SK-N-SH (cell line): ENCODE data around the gene C7. TPM values are rescaled to one million over a fixed set of nuclear protein-coding genes. Genes with fewer than 3 reads are reported as not detected.

ENCODE experiments used
- CTCF ChIA-PET: fragments of 300-600, 350-600 bp; formaldehyde crosslinking; extraction: SDS; loops from one replicate; lab custom pipeline; 2021; lab: Yijun Ruan, JAX
- POLR2A ChIA-PET: fragments of 350-600 bp; sonication (Branson Sonifier 250); formaldehyde crosslinking; extraction: SDS; loops from one replicate; lab custom pipeline; 2020; ENCODE audit warnings: antibody characterized with exemption, inconsistent platforms; lab: Yijun Ruan, JAX
- DNase-seq: peaks from one replicate; pipeline ENCODE4 v3.0.0; 2012
- H2AFZ ChIP-seq: fragments of 200-600 bp; sonication (generic); 2 replicates; pipeline ENCODE4 v1.8.1; 2016; ENCODE audit warnings: antibody characterized with exemption, mild to moderate bottlenecking, low read depth
- H3F3A ChIP-seq: fragments of 200-600 bp; sonication (generic); replicated peaks from 2 replicates; pipeline ENCODE3; 2016; ENCODE audit warnings: antibody characterized with exemption, mild to moderate bottlenecking; ENCODE audit not compliant: insufficient read depth
- H3K27ac ChIP-seq, 2 experiments: fragments of 200-500 bp in 1 of 2; fragments of 200-600 bp in 1 of 2; sonication (Bioruptor generic) in 1 of 2; sonication (generic), shearing (Covaris generic) in 1 of 2; 2 replicates each; pipeline versions ENCODE4 v1.5.1 to v1.6.1; 2014 to 2016; ENCODE audit warnings: low read depth in 2 of 2, inconsistent platforms in 1 of 2, low read length in 1 of 2, mild to moderate bottlenecking in 1 of 2, mixed read lengths in 1 of 2
- H3K27me3 ChIP-seq: fragments of 200-600 bp; sonication (generic), shearing (Covaris generic); 2 replicates; pipeline ENCODE4 v1.6.1; 2016; ENCODE audit warnings: mixed run types; ENCODE audit not compliant: insufficient read depth
- H3K36me3 ChIP-seq, 2 experiments: fragments of 200-500 bp in 1 of 2; fragments of 200-600 bp in 1 of 2; sonication (Bioruptor generic) in 1 of 2; sonication (generic) in 1 of 2; replicated peaks in 1 of 2; 2 replicates each; pipeline versions ENCODE3 to v1.5.1; 2014 to 2016; ENCODE audit warnings: low read length in 1 of 2, mild to moderate bottlenecking in 1 of 2; ENCODE audit not compliant: insufficient read depth in 2 of 2, control insufficient read depth in 1 of 2
- H3K4me1 ChIP-seq, 2 experiments: fragments of 200-500 bp in 1 of 2; fragments of 200-600 bp in 1 of 2; sonication (Bioruptor generic) in 1 of 2; sonication (generic), shearing (Covaris generic) in 1 of 2; 2 replicates each; pipeline versions ENCODE4 v1.5.1 to v1.6.1; 2014 to 2016; ENCODE audit warnings: low read depth in 1 of 2, low read length in 1 of 2, mixed run types in 1 of 2; ENCODE audit not compliant: insufficient read depth in 2 of 2, control insufficient read depth in 1 of 2
- H3K4me2 ChIP-seq: fragments of 200-600 bp; sonication (generic), shearing (Covaris generic); 2 replicates; pipeline ENCODE4 v1.6.1; 2017; ENCODE audit warnings: mixed run types
- H3K4me3 ChIP-seq, 2 experiments: fragments of 200-500 bp in 1 of 2; fragments of 200-600 bp in 1 of 2; sonication (Bioruptor generic) in 1 of 2; sonication (generic), shearing (Covaris generic) in 1 of 2; 2 replicates each; pipeline versions ENCODE4 v1.5.1 to v1.8.1; 2014 to 2016; ENCODE audit warnings: low read depth in 2 of 2, inconsistent platforms in 1 of 2, low read length in 1 of 2, mild to moderate bottlenecking in 1 of 2, mixed read lengths in 1 of 2, moderate library complexity in 1 of 2
- H3K79me2 ChIP-seq: fragments of 200-600 bp; sonication (generic); 2 replicates; pipeline ENCODE4 v1.8.1; 2017; ENCODE audit warnings: mild to moderate bottlenecking; ENCODE audit not compliant: insufficient read depth
- H3K9ac ChIP-seq: fragments of 200-600 bp; sonication (generic); 2 replicates; pipeline ENCODE4 v1.6.1; 2017; ENCODE audit warnings: mixed run types
- H3K9me2 ChIP-seq: fragments of 200-600 bp; sonication (generic); 2 replicates; pipeline ENCODE4 v1.6.1; 2017; ENCODE audit warnings: mixed run types
- H3K9me3 ChIP-seq: fragments of 200-600 bp; sonication (generic); 2 replicates; pipeline ENCODE4 v1.6.1; 2017; ENCODE audit warnings: mixed run types, mild to moderate bottlenecking, moderate library complexity
- H4K20me1 ChIP-seq: fragments of 200-600 bp; sonication (generic); 2 replicates; pipeline ENCODE4 v1.6.1; 2017; ENCODE audit warnings: mild to moderate bottlenecking, mixed run types; ENCODE audit not compliant: insufficient read depth
- CHD2 ChIP-seq: fragments of 150-350 bp; IDR thresholded peaks from 2 replicates; pipeline ENCODE4 v1.6.1; 2018; ENCODE audit warnings: low read length; ENCODE audit not compliant: partially characterized antibody
- EP300 ChIP-seq, 2 experiments: IDR thresholded peaks; 2 replicates each; pipeline versions ENCODE4 v1.4.0 to v1.6.1; 2012; ENCODE audit warnings: borderline replicate concordance in 1 of 2, low read depth in 1 of 2, low read length in 1 of 2
- FOXJ3 ChIP-seq: sonication (generic); formaldehyde crosslinking; IDR thresholded peaks from 2 replicates; pipeline ENCODE4 v1.5.1; 2020; ENCODE audit warnings: mild to moderate bottlenecking, missing genetic modification reagents
- FOXM1 ChIP-seq: IDR thresholded peaks from 2 replicates; pipeline ENCODE4 v1.4.0; 2012; ENCODE audit warnings: low read depth, mild to moderate bottlenecking
- GATA2 ChIP-seq: sonication (generic); formaldehyde crosslinking; IDR thresholded peaks from 2 replicates; pipeline ENCODE4 v1.5.0; 2020; ENCODE audit warnings: mild to moderate bottlenecking, missing genetic modification reagents
- MEF2A ChIP-seq: IDR thresholded peaks from 2 replicates; pipeline ENCODE4 v1.4.0; 2012; ENCODE audit warnings: low read depth, borderline replicate concordance
- MXI1 ChIP-seq: IDR thresholded peaks from 2 replicates; pipeline ENCODE4 v1.6.1; 2012; ENCODE audit warnings: mild to moderate bottlenecking, low read depth, low read length, improper control_type of control experiment
- RAD21 ChIP-seq: IDR thresholded peaks from 2 replicates; pipeline ENCODE4 v1.6.1; 2012; ENCODE audit warnings: mild to moderate bottlenecking, low read length
- RCOR1 ChIP-seq: fragments of 150-350 bp; IDR thresholded peaks from 2 replicates; pipeline ENCODE4 v1.6.1; 2017; ENCODE audit warnings: antibody characterized with exemption, low read length
- RFX5 ChIP-seq: IDR thresholded peaks from 2 replicates; pipeline ENCODE4 v1.6.1; 2012; ENCODE audit warnings: mild to moderate bottlenecking, improper control_type of control experiment, low read length
- YY1 ChIP-seq: IDR thresholded peaks from 2 replicates; pipeline ENCODE4 v1.4.0; 2012; ENCODE audit warnings: low read depth, mild to moderate bottlenecking
- WGBS: methylation state at CpG from one replicate; pipeline ENCODE4 v1.1.6; 2017; ENCODE audit warnings: low lambda C conversion rate; 5-methylcytosine and 5-hydroxymethylcytosine counted together
- polyA plus RNA-seq, 3 experiments: library from polyadenylated mRNA; depleted of rRNA; stranded (reverse); fragments of >200 nt; gene quantifications; 2 replicates each; pipeline ENCODE4 v1.2.3, GENCODE V29; 2012
- TF ChIP-seq, protein P1 (sequence below): fragments of 200-600 bp; sonication (generic); IDR thresholded peaks from 2 replicates; pipeline ENCODE4 v1.6.1; 2017; ENCODE audit warnings: antibody characterized with exemption, mild to moderate bottlenecking, moderate library complexity
- TF ChIP-seq, protein P2 (sequence below): IDR thresholded peaks from 2 replicates; pipeline ENCODE4 v1.6.1; 2012; ENCODE audit warnings: mild to moderate bottlenecking, low read depth, low read length, moderate library complexity
- TF ChIP-seq, protein P3 (sequence below): IDR thresholded peaks from 2 replicates; pipeline ENCODE4; 2012

C7 gene
- polyA plus RNA-seq, 1 of the 3 experiments (the other 2 are of a cell fraction): 11.1 TPM

DNA sequence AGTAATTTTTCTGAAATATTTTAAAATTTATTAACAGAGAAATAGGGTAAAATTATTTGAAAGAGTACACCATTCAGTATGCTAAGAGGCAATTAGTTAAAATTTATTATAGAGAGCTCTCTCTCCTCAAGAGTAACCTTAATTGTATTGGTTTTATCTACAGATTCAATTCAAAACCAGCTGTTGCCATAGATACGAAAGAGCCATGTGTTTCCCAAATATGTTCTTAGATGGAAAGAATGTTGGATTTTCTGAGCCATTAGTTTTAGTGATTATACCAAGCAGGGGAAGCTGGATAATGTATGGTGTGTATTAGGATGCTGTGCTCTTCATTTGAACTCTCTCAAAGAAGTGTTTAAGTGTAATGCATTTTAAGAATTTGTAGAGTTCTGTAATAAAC is 27.8 kb downstream of the C7 start:
- H3K79me2 ChIP-seq: no peaks in the 10 kb centered on the region
- ChIA-PET CTCF (interaction anchor here (1.4 kb wide), 1 partner anchor 32 kb away, joined by 4 read pairs; no protein-coding TSS in a partner anchor), POLR2A (no interaction called here)
- no peaks in the 10 kb centered on the region for H3K9me3 ChIP-seq
- H3K4me3 ChIP-seq: no peak overlapping the region
- H3K9ac ChIP-seq: no peak overlapping the region
- H3F3A ChIP-seq: no peaks in the 10 kb centered on the region
- no peaks in the 10 kb centered on the region; a peak in 2 of 4 replicates for H3K4me1 ChIP-seq
- H3K36me3 ChIP-seq: peaks cover 0 to 11% of the 10 kb centered on the region in 2 experiments
- WGBS: 4% methylated on average over 1 of the region's 1 CpG
- no peaks in the 10 kb centered on the region for H3K27me3 ChIP-seq
- peak; percentile 26 for DNase-seq
- H3K27ac ChIP-seq: peak overlapping the region in 1 of 2 experiments; percentile 79; a peak in 2 of 4 replicates
- TF ChIP-seq, protein P1, sequence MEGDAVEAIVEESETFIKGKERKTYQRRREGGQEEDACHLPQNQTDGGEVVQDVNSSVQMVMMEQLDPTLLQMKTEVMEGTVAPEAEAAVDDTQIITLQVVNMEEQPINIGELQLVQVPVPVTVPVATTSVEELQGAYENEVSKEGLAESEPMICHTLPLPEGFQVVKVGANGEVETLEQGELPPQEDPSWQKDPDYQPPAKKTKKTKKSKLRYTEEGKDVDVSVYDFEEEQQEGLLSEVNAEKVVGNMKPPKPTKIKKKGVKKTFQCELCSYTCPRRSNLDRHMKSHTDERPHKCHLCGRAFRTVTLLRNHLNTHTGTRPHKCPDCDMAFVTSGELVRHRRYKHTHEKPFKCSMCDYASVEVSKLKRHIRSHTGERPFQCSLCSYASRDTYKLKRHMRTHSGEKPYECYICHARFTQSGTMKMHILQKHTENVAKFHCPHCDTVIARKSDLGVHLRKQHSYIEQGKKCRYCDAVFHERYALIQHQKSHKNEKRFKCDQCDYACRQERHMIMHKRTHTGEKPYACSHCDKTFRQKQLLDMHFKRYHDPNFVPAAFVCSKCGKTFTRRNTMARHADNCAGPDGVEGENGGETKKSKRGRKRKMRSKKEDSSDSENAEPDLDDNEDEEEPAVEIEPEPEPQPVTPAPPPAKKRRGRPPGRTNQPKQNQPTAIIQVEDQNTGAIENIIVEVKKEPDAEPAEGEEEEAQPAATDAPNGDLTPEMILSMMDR: no peak
- no peak for TF ChIP-seq RFX5
- TF ChIP-seq CHD2: no peak
- no peak for TF ChIP-seq MEF2A
- 0 out of 2 replicates have a peak, but pooled peaks have one; percentile 15 for TF ChIP-seq MXI1
- TF ChIP-seq RCOR1: peak; percentile 24; the same call in 1 of the 2 replicates
- TF ChIP-seq EP300 (IDR thresholded peaks at IDR 0.05; ENCODE audit: borderline replicate concordance in 1 of 2, low read depth in 1 of 2, low read length in 1 of 2): peak in 1 of 2 experiments; percentile 61; a peak in 1 of 4 replicates
- 0 out of 2 replicates have a peak, but pooled peaks have one; percentile 12 for TF ChIP-seq GATA2 (CRISPR knock-in tag)
- no peaks in the 10 kb centered on the region for H4K20me1 ChIP-seq
- H3K9me2 ChIP-seq: no peaks in the 10 kb centered on the region
- no peak overlapping the region for H3K4me2 ChIP-seq
- H2AFZ ChIP-seq: no peak overlapping the region

DNA sequence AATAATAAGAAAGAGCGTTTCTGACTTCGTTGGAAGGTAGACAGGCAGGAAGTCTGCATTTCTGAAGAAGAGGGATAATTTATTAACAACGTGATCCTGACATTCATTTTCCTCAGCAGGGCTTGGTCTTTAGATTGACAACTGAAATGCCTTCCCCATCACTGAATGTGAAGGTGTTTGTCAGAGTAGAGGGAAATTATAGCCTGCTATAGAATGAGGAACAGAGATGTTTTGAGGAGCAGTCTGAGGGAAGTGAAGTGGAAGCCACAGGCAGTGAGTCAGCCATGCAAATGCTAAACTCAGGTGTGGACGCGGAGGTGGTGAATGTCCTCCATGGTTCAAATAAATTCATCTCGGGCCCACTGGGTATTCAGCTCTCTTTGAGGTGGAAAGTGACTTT is 30.5 kb downstream of the C7 start:
- WGBS: 47% methylated on average over 6 of the region's 6 CpGs
- Histone ChIP-seq H3K27ac (no peak overlapping the region), H3F3A (no peaks in the 10 kb centered on the region), H3K79me2 (no peaks in the 10 kb centered on the region), H3K36me3 (peaks cover 0 to 6% of the 10 kb centered on the region in 2 experiments), H3K9me3 (no peaks in the 10 kb centered on the region), H4K20me1 (no peaks in the 10 kb centered on the region), H3K9ac (no peak overlapping the region), H3K4me2 (no peak overlapping the region), H3K27me3 (no peaks in the 10 kb centered on the region), H2AFZ (no peak overlapping the region), H3K4me3 (no peak overlapping the region), H3K4me1 (no peaks in the 10 kb centered on the region; a peak in 2 of 4 replicates), H3K9me2 (no peaks in the 10 kb centered on the region)
- TF ChIP-seq, protein P2, sequence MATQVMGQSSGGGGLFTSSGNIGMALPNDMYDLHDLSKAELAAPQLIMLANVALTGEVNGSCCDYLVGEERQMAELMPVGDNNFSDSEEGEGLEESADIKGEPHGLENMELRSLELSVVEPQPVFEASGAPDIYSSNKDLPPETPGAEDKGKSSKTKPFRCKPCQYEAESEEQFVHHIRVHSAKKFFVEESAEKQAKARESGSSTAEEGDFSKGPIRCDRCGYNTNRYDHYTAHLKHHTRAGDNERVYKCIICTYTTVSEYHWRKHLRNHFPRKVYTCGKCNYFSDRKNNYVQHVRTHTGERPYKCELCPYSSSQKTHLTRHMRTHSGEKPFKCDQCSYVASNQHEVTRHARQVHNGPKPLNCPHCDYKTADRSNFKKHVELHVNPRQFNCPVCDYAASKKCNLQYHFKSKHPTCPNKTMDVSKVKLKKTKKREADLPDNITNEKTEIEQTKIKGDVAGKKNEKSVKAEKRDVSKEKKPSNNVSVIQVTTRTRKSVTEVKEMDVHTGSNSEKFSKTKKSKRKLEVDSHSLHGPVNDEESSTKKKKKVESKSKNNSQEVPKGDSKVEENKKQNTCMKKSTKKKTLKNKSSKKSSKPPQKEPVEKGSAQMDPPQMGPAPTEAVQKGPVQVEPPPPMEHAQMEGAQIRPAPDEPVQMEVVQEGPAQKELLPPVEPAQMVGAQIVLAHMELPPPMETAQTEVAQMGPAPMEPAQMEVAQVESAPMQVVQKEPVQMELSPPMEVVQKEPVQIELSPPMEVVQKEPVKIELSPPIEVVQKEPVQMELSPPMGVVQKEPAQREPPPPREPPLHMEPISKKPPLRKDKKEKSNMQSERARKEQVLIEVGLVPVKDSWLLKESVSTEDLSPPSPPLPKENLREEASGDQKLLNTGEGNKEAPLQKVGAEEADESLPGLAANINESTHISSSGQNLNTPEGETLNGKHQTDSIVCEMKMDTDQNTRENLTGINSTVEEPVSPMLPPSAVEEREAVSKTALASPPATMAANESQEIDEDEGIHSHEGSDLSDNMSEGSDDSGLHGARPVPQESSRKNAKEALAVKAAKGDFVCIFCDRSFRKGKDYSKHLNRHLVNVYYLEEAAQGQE: no peak
- TF ChIP-seq YY1 (no peak), FOXJ3 (CRISPR knock-in tag) (no peak), FOXM1 (no peak), RAD21 (no peak)
- TF ChIP-seq, protein P3, sequence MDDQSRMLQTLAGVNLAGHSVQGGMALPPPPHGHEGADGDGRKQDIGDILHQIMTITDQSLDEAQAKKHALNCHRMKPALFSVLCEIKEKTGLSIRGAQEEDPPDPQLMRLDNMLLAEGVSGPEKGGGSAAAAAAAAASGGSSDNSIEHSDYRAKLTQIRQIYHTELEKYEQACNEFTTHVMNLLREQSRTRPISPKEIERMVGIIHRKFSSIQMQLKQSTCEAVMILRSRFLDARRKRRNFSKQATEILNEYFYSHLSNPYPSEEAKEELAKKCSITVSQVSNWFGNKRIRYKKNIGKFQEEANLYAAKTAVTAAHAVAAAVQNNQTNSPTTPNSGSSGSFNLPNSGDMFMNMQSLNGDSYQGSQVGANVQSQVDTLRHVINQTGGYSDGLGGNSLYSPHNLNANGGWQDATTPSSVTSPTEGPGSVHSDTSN: no peak
- DNase-seq: no peak
- ChIA-PET CTCF (interaction anchor here (1.9 kb wide), 1 partner anchor 35 kb away, joined by 8 read pairs; no protein-coding TSS in a partner anchor), POLR2A (no interaction called here)
